ENCODE measurements around the gene NEK10.

The NEK10 gene

GRCh38 chr3:27073912-27074311, 295.3 kb downstream of the NEK10 start:
- Histone ChIP-seq H3K79me2 (ENCODE audit: insufficient read depth, low read length) (no peaks in the 10 kb centered on the region), H4K20me1 (ENCODE audit: insufficient read depth, low read length, poor library complexity, severe bottlenecking) (no peaks in the 10 kb centered on the region), H3K4me2 (ENCODE audit: low read depth, low read length, poor library complexity, severe bottlenecking) (no peak overlapping the region), H3K9me2 (replicated peaks; ENCODE audit: low read depth, low read length) (no peaks in the 10 kb centered on the region), H3K4me3 (ENCODE audit: low read length, poor library complexity, severe bottlenecking) (no peak overlapping the region), H3K36me3 (ENCODE audit: insufficient read depth, low read length) (no peaks in the 10 kb centered on the region), H3K4me1 (ENCODE audit: insufficient read depth, low read length, poor library complexity, severe bottlenecking) (no peaks in the 10 kb centered on the region), H3F3A (ENCODE audit: low read depth) (no peaks in the 10 kb centered on the region), H2AFZ (ENCODE audit: low read length) (no peak overlapping the region), H3K27me3 (ENCODE audit: insufficient read depth, low read length, poor library complexity, severe bottlenecking) (no peaks in the 10 kb centered on the region), H3K9me3 (ENCODE audit: insufficient read depth, low read depth, low read length) (no peaks in the 10 kb centered on the region), H3K9ac (ENCODE audit: low read depth, low read length, poor library complexity, severe bottlenecking) (no peak overlapping the region)
- TF ChIP-seq EZH2phosphoT487 (IDR thresholded peaks at IDR 0.05; ENCODE audit: borderline replicate concordance), result no peak
- no peak for TF ChIP-seq CTCF (conservative IDR thresholded peaks at IDR 0.05; ENCODE audit: low read length)

- TF ChIP-seq EZH2phosphoT487 (IDR thresholded peaks at IDR 0.05; ENCODE audit: borderline replicate concordance), result no peak
- TF ChIP-seq CTCF (conservative IDR thresholded peaks at IDR 0.05; ENCODE audit: low read length), result no peak
- Histone ChIP-seq H3K9ac (ENCODE audit: low read depth, low read length, poor library complexity, severe bottlenecking) (no peak overlapping the region), H2AFZ (ENCODE audit: low read length) (no peak overlapping the region), H3K4me3 (ENCODE audit: low read length, poor library complexity, severe bottlenecking) (no peak overlapping the region), H4K20me1 (ENCODE audit: insufficient read depth, low read length, poor library complexity, severe bottlenecking) (no peaks in the 10 kb centered on the region), H3K9me2 (replicated peaks; ENCODE audit: low read depth, low read length) (no peaks in the 10 kb centered on the region), H3K9me3 (ENCODE audit: insufficient read depth, low read depth, low read length) (no peaks in the 10 kb centered on the region), H3K79me2 (ENCODE audit: insufficient read depth, low read length) (no peaks in the 10 kb centered on the region), H3K4me2 (ENCODE audit: low read depth, low read length, poor library complexity, severe bottlenecking) (no peak overlapping the region), H3K36me3 (ENCODE audit: insufficient read depth, low read length) (no peaks in the 10 kb centered on the region), H3F3A (ENCODE audit: low read depth) (no peaks in the 10 kb centered on the region), H3K27me3 (ENCODE audit: insufficient read depth, low read length, poor library complexity, severe bottlenecking) (no peaks in the 10 kb centered on the region), H3K4me1 (ENCODE audit: insufficient read depth, low read length, poor library complexity, severe bottlenecking) (no peaks in the 10 kb centered on the region)
Observed at GRCh38 chr3:27072810-27073651, 296.2 kb downstream of the NEK10 start.

- Histone ChIP-seq H3K4me3 (ENCODE audit: low read length, poor library complexity, severe bottlenecking) (no peak overlapping the region), H3K79me2 (ENCODE audit: insufficient read depth, low read length) (no peaks in the 10 kb centered on the region), H3K36me3 (ENCODE audit: insufficient read depth, low read length) (no peaks in the 10 kb centered on the region), H3K9ac (ENCODE audit: low read depth, low read length, poor library complexity, severe bottlenecking) (no peak overlapping the region), H2AFZ (ENCODE audit: low read length) (no peak overlapping the region), H3K4me2 (ENCODE audit: low read depth, low read length, poor library complexity, severe bottlenecking) (no peak overlapping the region), H3K9me2 (replicated peaks; ENCODE audit: low read depth, low read length) (no peaks in the 10 kb centered on the region), H3K27me3 (ENCODE audit: insufficient read depth, low read length, poor library complexity, severe bottlenecking) (no peaks in the 10 kb centered on the region), H3F3A (ENCODE audit: low read depth) (no peaks in the 10 kb centered on the region), H4K20me1 (ENCODE audit: insufficient read depth, low read length, poor library complexity, severe bottlenecking) (no peaks in the 10 kb centered on the region), H3K4me1 (ENCODE audit: insufficient read depth, low read length, poor library complexity, severe bottlenecking) (no peaks in the 10 kb centered on the region), H3K9me3 (ENCODE audit: insufficient read depth, low read depth, low read length) (no peaks in the 10 kb centered on the region)
- TF ChIP-seq CTCF (conservative IDR thresholded peaks at IDR 0.05; ENCODE audit: low read length) (no peak), EZH2phosphoT487 (IDR thresholded peaks at IDR 0.05; ENCODE audit: borderline replicate concordance) (no peak)
Observed at GRCh38 chr3:27060336-27060735, 308.8 kb downstream of the NEK10 start.

Data from Loucy (cell line).